Measurements from ENCODE around the gene GRIK3.

DNA sequence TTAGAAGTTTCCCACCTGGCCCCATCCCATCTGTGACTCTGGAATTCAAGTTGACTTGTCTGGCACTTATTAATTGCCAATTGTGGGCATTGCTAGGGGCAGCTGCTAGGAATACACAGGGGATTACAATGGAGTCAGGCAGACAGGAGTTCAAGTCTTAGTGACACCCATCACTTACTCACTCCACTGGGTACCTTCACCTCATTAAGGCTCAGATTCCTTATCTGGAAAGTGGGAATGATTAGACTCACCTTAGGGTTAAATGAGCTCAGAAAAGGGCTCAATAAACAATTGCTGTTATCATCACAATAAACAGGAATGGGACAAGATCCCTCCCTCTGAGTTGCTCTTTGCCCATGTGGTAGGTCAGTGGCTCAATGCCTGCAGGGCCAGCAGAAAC, 18.2 kb downstream of the GRIK3 start:
- TF ChIP-seq MAX (IDR thresholded peaks at IDR 0.05), result no peak
- TF ChIP-seq NFIC (IDR thresholded peaks at IDR 0.05), result no peak
- no peak for TF ChIP-seq CEBPB (IDR thresholded peaks at IDR 0.05)
- no peak for TF ChIP-seq TAF1 (IDR thresholded peaks at IDR 0.05; ENCODE audit: low read depth)
- no peak for TF ChIP-seq YY1 (IDR thresholded peaks at IDR 0.05; ENCODE audit: low read depth)
- TF ChIP-seq FOXM1 (IDR thresholded peaks at IDR 0.05; ENCODE audit: borderline replicate concordance, low read depth), result no peak
- TF ChIP-seq, protein P1, sequence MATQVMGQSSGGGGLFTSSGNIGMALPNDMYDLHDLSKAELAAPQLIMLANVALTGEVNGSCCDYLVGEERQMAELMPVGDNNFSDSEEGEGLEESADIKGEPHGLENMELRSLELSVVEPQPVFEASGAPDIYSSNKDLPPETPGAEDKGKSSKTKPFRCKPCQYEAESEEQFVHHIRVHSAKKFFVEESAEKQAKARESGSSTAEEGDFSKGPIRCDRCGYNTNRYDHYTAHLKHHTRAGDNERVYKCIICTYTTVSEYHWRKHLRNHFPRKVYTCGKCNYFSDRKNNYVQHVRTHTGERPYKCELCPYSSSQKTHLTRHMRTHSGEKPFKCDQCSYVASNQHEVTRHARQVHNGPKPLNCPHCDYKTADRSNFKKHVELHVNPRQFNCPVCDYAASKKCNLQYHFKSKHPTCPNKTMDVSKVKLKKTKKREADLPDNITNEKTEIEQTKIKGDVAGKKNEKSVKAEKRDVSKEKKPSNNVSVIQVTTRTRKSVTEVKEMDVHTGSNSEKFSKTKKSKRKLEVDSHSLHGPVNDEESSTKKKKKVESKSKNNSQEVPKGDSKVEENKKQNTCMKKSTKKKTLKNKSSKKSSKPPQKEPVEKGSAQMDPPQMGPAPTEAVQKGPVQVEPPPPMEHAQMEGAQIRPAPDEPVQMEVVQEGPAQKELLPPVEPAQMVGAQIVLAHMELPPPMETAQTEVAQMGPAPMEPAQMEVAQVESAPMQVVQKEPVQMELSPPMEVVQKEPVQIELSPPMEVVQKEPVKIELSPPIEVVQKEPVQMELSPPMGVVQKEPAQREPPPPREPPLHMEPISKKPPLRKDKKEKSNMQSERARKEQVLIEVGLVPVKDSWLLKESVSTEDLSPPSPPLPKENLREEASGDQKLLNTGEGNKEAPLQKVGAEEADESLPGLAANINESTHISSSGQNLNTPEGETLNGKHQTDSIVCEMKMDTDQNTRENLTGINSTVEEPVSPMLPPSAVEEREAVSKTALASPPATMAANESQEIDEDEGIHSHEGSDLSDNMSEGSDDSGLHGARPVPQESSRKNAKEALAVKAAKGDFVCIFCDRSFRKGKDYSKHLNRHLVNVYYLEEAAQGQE (IDR thresholded peaks at IDR 0.05; ENCODE audit: low read depth), result no peak
- TF ChIP-seq ZBTB7A (IDR thresholded peaks at IDR 0.05; ENCODE audit: low read depth), result no peak
- no peak for TF ChIP-seq RAD21 (IDR thresholded peaks at IDR 0.05; ENCODE audit: low read depth)
- no peak for TF ChIP-seq EGR1 (IDR thresholded peaks at IDR 0.05)
- no peak for TF ChIP-seq TCF12 (IDR thresholded peaks at IDR 0.05; ENCODE audit: low read depth)
- no peak for TF ChIP-seq EP300 (IDR thresholded peaks at IDR 0.05; ENCODE audit: borderline replicate concordance)
- TF ChIP-seq, protein P2, sequence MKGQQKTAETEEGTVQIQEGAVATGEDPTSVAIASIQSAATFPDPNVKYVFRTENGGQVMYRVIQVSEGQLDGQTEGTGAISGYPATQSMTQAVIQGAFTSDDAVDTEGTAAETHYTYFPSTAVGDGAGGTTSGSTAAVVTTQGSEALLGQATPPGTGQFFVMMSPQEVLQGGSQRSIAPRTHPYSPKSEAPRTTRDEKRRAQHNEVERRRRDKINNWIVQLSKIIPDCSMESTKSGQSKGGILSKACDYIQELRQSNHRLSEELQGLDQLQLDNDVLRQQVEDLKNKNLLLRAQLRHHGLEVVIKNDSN (IDR thresholded peaks at IDR 0.05), result no peak
- no peak for TF ChIP-seq TEAD4 (IDR thresholded peaks at IDR 0.05)
